HG02852 (cell line): Measurements from ENCODE around the gene ISLR.

Experiments used
- ATAC-seq: cut with Tn5 transposase; IDR thresholded peaks from one replicate; pipeline ENCODE4 v1.9.1; 2021; ENCODE audit warnings: mild to moderate bottlenecking, moderate library complexity; ENCODE audit not compliant: unreplicated experiment

ISLR gene

DNA sequence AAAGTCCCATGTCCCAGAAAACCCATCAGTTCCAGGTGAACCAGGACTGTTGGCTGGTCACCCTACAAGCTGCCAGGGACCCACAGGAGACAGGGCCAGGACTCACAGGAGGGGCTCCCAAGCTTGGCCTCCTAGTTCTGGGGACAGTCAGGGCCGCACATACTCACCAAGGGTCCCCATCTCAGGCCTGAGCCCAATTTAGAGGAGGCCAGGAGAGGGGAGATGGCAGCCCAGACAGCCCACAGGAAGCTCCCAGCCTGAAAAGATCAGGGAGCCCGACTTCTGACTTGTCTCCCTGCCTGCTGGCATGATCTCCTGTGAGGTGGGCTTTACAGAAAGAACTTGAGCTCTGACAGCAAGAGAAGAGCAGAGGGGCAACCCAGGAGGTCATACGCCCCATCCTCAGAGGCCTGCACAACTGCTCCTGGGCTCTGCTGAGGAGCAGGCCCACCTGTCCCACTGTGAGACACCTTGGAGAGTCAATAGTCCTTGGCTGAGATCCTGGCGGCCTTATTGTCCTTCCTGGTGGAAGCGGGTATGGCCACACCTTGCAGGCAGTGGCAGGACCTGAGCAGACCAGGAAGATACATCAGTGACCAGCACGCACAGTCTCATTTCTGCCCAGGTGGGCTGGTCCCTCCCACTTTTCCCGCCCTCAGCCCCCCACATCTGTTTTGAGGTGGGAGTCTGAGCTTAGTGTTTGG, 2.5 kb upstream of the ISLR start:
- no peak for ATAC-seq

DNA sequence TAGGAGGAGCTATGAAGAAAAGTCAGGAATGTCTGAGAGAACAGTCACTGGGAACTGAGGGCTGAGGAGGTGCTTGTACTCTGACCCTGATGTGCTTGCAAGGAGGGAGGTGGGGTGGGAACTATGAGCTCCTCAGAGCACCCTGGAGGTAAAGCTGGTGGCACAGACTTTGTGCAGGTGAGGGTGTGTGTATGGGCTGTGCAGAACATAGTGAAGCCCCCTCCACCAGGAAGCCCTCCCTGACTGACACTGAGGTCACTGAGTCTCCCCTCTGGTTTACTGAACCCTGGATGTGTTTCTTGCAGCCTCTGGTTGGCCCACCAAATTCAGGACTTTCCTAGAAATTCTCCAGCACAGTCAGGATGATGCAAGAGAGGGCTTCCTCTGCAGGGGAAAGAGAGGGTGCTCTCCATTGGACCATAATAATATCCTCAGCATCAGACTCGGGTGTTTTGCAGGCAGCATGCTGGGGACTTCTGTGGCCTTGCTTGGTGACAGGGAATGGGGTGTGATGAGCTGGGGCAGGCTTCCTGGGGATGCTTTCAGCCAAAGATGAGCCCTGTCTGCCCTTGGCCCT, 1.5 kb upstream of the ISLR start:
- no peak for ATAC-seq

DNA sequence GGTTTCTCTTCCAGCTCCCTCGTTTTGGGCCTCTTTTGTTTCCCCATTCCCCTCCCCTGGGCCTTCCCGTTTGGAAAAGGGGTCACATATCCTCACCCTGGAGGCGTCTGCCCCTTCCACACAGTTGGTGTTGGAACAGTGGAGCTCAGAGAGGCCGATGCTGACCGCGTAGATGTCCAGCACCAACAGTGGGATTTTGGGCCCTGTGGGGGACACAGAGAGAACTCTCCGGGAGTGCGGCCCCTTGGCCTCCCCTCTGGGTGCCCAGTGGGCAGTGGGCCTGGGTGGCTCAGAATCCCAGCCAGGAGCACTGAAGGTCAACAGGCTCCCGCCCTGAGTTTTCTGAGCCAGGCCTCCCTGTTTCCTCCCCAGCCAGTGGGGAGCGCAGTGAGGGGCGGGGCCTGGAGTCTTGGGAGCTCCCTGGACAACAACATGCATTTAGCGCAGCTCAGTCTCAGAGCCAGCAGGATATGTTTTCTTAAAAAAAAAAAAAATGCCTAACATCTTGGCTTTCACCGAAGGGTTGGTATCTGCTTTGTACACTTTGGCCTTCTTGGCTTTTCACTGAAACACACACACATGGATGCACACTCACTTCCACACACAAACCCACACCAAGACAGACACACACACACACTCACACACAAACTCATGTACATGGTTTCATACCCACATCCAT, 670 bp upstream of the ISLR start:
- no peak for ATAC-seq

DNA sequence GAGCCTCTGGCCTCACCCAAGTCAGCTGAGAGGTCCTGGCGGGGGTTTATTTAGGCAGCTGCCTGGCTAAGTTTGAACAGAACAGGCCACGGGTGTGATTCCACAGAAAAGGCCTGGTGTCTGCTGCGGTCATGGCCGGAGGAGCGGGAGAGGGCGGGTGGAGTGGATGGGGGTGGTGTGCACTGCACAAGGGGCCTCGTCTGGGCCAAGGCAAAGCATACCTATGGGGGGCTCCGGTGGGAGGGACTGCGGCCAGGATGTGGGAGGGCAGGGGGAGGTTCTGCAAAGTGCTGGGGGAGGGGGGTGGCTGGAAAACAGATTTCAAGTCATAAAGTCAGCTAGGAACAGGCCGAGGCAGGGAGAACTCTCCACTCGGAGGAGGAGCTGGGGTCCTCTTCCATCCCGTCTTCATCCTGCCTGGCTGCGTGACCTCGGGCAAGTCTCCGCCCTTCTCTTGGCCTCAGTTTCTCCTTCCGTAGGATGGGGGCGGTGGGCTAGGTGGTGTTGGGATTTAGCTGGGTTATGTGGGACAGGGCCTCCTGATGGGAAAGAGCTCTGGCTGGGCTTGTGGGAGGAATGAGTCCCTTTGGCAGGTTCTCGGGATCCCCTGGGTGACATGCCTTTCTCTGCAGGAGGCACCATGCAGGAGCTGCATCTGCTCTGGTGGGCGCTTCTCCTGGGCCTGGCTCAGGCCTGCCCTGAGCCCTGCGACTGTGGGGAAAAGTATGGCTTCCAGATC, 878 bp downstream of the ISLR start:
- ATAC-seq: no peak

DNA sequence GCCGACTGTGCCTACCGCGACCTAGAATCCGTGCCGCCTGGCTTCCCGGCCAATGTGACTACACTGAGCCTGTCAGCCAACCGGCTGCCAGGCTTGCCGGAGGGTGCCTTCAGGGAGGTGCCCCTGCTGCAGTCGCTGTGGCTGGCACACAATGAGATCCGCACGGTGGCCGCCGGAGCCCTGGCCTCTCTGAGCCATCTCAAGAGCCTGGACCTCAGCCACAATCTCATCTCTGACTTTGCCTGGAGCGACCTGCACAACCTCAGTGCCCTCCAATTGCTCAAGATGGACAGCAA, 1.4 kb downstream of the ISLR start:
- no peak for ATAC-seq

DNA sequence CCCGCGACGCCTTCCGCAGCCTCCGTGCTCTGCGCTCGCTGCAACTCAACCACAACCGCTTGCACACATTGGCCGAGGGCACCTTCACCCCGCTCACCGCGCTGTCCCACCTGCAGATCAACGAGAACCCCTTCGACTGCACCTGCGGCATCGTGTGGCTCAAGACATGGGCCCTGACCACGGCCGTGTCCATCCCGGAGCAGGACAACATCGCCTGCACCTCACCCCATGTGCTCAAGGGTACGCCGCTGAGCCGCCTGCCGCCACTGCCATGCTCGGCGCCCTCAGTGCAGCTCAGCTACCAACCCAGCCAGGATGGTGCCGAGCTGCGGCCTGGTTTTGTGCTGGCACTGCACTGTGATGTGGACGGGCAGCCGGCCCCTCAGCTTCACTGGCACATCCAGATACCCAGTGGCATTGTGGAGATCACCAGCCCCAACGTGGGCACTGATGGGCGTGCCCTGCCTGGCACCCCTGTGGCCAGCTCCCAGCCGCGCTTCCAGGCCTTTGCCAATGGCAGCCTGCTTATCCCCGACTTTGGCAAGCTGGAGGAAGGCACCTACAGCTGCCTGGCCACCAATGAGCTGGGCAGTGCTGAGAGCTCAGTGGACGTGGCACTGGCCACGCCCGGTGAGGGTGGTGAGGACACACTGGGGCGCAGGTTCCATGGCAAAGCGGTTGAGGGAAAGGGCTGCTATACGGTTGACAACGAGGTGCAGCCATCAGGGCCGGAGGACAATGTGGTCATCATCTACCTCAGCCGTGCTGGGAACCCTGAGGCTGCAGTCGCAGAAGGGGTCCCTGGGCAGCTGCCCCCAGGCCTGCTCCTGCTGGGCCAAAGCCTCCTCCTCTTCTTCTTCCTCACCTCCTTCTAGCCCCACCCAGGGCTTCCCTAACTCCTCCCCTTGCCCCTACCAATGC, 2.0 kb downstream of the ISLR start:
- no peak for ATAC-seq

DNA sequence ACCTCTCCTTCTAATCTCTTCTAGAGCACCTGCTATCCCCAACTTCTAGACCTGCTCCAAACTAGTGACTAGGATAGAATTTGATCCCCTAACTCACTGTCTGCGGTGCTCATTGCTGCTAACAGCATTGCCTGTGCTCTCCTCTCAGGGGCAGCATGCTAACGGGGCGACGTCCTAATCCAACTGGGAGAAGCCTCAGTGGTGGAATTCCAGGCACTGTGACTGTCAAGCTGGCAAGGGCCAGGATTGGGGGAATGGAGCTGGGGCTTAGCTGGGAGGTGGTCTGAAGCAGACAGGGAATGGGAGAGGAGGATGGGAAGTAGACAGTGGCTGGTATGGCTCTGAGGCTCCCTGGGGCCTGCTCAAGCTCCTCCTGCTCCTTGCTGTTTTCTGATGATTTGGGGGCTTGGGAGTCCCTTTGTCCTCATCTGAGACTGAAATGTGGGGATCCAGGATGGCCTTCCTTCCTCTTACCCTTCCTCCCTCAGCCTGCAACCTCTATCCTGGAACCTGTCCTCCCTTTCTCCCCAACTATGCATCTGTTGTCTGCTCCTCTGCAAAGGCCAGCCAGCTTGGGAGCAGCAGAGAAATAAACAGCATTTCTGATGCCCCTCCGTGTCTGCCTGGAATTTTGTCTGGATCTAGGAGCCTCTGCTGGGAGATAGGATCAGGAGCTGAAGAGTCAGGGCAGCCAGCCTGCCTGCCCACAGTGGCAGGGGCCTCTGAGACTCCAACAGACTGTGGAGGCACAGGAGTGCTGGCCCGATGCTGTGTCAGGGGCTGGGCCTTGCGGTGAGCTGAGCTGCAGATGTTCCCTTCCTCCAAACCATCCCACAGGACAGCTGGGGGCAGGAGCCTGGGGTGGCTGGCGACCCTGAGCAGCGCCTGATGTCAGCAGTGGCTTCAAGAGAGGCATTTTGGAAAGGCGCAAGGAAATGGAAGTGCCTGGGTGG, 3.0 kb downstream of the ISLR start:
- ATAC-seq: no peak

DNA sequence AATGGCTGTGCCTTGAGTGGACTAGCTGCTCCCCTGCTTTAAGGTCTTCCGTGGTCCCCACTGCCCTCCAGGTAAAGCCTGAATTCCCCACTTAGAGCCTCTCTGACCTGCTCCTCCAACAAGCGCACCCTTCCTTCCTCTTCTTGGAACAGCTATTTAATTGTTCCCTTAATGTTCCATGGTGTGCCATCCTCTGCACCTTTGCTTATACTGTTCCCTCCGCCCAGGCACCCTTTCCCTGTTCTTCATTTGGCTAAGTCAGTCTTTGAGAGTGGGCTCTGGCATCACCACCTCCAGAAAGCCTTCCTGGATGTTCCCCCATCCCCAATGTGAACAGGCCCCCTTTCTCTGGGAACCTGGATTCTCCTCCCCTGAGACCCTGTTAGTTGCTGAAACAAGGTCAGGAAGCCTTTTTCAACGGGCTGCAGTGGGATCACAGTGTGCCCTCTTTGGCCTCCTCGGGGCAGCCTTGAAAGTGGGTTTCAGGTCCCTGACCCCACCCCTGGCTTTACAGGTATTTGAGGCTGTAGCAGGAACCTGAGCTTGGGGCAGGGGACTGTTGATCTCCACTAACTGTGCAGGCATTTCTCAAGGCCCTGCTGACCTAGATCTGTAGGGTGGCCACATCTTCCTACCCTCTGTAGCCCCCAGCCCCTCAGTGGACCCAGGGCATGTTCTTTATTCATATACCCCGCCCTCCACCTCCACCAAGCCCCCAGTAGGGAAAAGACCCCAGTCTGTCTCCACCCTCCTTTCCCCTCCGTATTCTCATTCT, 5.0 kb downstream of the ISLR start:
- no peak for ATAC-seq

DNA sequence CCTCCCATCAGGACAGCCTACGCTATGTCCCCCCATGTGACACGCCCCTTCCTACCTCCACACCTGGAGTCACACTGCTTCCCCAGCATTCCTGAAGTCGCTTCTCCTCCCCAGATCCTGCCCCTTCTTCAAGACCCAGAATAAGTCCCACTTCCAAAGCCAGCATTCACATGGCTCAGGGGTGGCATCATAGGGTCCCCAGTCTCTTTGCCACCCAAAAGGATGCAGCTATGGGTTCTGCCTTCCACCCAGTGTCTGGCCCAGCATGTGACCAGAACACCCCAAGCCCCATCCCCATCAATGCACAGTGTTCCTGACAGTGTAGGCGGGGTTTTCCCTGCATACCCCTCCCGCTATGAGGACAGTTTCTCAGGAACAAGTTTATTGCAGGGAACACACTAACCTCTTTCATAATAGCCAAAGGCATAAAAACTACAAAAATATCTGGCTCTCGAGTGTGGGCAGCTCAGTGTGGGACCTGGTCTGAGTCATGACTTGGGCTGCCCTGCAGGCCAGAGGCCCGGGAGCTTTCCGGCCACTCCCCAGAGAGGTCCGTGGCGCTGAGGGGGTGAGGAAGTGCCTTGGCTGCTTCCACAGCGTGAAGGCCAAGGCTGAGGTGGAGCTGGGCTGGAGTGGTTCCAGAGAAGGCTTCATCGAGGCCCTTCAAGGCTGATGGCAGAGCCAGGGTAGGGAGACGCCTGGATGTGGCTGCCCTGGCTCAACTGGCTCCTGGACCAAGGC, 5.8 kb downstream of the ISLR start:
- no peak for ATAC-seq

DNA sequence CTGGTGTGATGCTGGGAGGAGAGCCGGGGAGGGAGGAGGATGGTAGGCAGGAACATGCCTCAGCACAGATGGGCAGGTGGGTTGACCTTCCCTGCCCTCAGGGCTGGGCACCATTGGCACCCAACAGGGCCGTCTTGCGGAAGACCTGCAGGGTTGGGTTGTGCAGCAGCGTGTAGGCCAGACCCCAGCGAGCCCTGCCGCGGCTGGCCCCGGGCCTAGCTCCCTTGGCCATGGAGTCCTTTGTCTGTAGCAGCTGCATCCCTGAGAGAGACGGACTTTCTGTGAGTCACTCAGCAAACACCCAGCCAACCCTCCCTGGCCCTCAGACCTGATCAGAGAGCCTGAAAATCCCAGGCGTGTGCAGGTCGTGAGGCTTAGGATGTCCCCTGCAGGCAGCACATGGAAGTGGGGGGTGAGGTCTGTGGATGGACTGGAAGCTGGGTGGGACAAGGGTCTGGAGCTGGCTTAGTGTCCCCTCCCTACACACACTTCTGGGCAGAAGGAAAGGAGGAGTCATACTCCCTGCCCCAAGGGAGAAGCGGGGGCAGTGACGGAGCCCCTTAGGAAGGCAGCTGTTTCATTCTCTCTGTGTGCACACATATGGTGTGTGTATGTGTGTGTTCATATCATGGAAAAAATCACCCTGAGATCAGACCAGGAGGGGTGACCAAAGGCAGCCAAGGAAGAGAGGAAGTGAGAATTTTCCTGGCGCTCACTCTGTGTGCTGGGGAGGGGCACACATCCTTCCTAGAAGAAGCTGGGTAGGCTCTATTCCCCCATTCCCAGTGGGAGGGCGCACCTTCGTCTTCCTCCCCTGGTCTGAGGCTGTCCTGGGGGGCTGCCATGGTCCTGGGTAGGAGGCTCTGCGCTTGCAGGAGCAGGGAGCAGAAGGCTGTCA, 6.7 kb downstream of the ISLR start:
- no peak for ATAC-seq

DNA sequence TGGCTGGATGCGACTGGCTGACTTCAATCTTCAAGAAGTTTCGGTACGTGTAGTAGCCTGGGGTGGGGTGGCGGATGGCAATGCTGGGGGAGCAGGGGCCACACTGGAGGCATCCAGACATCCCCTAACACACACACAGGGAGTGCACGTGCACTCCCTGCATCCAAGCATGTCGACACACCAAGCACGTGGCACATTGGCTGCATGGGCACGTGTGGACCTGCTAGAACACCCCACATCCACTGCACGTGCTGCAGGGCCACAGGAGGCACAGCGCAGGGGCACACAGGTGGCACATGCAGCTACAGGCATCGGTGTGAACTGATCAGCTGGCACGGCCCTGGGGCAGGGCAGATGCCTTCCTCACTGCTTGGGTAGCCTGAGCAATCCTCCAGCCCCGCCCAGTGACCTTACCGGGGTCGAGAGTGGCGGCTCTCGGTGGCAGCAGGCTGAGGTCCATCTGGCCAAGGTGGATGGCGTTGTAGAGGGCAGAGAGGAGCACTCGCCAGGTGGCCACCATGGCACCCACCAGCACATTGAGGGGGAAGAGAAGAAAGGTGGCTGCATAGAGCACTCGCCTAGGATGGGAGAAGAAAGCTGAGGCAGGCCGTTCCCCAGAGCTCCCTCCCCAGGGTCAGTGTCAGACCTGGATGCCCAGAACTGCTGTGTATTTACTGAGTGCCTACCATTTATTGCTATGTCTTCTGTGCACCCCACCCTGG, 7.5 kb downstream of the ISLR start:
- ATAC-seq: no peak

DNA sequence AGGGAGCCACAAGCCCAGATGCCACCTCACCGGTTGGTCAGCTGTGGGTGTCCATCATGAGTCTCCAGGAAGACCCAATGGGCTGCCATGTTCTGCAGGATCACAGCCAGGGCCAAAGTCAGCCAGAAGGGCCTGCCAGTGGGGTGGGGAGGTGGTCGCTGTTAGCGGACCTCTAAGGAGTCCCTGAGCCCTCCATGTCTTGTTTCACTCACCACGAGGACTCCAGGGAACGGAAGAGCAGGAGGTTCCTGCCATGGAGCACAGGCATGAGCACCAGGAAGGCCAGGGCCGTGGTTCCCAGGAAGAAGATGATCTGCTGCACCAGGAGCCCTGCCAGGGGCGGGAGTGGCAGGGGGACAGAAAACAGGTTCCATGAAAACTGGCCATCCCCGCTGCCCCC, 8.6 kb downstream of the ISLR start:
- no peak for ATAC-seq

DNA sequence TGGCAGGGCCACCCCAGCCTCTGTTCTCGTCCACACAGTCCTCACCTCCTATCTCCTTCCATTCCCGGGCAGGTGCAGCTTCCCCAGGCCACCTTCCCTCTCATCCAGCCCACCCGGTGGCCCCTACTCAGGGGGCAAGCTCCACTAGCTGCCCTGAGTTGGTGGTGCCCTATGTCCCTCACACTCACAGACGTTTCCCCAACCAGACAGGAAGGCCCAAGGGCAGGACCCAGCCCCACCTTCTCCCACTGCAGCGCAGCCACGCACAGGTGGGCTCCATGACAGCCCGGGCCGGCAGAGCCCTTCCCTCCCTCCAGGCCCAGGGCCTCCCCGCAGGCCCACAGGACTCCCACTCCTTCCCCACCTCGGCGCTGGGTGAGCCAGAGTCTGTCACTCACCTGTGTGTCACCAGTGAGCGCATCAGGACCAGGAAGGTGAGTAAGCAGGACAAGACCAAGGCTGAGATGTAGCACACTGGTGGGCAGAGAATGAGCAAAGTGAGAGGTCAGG, 11.1 kb downstream of the ISLR start:
- ATAC-seq: no peak

DNA sequence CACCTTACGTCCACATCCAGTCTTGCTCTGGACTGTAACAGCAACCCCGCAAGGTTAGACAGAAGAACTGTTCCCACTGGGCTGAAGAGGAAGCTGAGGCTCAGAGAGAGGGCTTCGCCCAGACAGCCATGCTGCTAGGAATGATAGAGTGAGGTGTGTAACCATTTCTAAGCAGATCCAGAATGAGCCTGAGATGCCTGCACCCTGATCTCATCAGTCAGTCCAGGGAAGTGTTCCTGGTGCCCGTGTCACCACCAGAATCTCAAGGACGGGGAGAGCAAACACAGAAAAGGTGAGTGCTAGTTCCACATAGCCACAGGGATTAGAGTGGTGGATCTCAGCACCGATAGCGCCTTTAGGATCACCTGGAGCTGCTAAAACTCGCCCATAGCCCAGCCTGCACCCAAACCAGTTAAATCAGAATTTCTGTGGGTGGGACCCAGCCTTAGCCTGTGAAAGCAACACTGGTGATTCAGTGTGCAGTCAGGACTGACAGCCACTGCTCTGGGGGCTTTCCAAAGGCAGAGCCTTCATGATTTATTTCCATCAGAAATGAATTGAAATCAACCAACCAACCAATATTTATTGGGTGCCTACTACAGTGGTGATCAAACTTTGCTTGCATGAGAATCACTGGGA, 12.3 kb downstream of the ISLR start:
- no peak for ATAC-seq

DNA sequence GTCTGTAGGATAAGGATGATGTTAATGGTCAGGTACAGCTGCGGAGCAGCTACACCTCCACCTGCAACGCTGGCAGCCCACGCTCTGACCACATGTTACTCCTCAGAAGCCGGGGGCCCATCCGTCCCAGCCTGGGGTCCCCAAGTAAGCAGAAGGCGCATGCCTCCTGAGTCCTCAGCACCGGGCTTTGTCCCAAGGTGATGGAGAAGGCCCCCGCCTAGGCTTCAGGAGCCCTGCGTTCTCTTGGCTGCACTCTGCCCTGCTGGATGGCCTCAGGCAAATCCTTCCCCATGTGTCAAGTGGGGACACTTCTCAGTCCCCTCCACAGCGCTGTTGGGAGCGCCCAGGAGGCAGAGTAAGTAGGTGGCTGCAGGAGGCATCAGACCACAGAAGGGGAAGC, 14.7 kb downstream of the ISLR start:
- no peak for ATAC-seq

DNA sequence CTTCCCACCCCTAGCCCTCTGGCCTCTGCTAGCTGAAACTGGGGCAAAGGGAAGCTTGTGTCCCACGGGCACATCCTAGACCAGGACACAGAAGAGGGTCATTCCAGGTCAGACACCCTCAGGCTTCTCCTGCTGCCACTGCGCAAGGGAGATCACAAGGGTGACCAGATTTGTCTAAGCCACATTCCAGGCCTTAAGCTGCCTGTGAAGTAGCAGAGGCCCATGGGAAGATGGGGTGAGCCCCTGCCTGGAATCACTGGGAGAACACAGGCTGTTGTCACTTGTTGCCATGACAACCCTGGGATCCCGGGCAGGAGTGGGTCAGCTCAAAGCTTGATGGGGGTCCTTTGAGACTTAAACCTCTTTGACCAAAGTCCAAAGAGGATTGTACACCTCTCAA, 18.3 kb downstream of the ISLR start:
- ATAC-seq: no peak
